IPS DF 4.7 (cell line): ENCODE results near the gene BFSP2.
"Not testable (repeated sequence)": the region's sequence is repeated elsewhere in the genome, so short reads cannot be mapped to it uniquely, and the experiment has no call there.

Experiments
- DNase-seq: peaks from one replicate; pipeline ENCODE4 v3.0.0-alpha.2; 2013; ENCODE audit warnings: low spot score; ENCODE audit errors: extremely low read depth

BFSP2 gene

GRCh38 chr3:133478624-133479023 lies 78.8 kb downstream of the BFSP2 start:
- no peak for DNase-seq

GRCh38 chr3:133479401-133479800 lies 79.5 kb downstream of the BFSP2 start:
- DNase-seq = no peak

GRCh38 chr3:133479895-133480669 lies 80.2 kb downstream of the BFSP2 start:
- DNase-seq = no peak

GRCh38 chr3:133482474-133482873 lies 82.6 kb downstream of the BFSP2 start:
- not testable (repeated sequence) for DNase-seq

DNA sequence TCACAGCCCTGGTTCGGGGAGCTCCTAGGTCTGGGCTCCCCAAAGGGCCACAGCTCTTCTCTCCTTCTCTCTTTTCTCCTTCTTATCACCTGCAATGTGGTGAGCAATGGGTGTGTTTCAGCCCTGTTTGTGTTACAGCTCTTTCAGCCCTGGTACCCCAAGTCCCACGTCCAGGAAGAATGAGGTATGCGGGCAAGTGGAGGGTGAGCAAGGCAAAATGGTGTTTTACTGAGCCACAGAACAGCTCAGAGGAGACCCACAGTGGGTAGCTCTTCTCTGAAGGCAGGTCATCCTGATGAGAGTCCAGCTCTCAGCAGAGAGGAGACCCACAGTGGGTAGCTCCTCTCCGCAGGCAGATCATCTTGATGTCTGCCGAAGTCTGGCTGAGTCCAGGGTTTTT lies 86.8 kb downstream of the BFSP2 start:
- no peak for DNase-seq

- no peak for DNase-seq
Observed at GRCh38 chr3:133487204-133487603, 87.3 kb downstream of the BFSP2 start.

GRCh38 chr3:133487920-133488540 lies 88.2 kb downstream of the BFSP2 start:
- DNase-seq = no peak

DNA sequence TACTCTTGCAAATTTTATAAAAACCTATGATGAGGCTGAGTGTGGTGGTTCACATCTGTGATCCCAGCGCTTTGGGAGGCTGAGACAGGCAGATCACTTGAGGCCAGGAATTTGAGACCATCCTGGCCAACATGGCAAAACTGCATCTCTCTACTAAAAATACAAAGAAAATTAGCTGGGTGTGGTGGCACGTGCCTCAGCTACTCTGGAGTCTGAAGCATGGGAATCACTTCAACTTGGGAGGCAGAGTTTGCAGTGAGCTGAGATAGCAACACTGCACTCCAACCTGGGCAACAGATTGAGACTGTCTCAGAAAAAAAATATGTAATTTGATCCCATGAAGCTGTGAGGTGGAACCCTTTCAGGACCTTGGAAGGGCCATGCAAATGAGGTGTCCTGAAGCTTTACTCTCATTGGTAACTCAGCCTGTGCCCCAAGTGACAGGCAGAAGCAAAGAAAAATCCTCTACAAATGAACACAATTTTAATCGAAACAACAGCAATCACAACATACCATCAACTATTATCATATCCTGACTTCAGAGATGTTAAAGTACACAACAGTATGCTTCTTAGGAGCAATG lies 89.0 kb downstream of the BFSP2 start:
- DNase-seq = no peak

DNA sequence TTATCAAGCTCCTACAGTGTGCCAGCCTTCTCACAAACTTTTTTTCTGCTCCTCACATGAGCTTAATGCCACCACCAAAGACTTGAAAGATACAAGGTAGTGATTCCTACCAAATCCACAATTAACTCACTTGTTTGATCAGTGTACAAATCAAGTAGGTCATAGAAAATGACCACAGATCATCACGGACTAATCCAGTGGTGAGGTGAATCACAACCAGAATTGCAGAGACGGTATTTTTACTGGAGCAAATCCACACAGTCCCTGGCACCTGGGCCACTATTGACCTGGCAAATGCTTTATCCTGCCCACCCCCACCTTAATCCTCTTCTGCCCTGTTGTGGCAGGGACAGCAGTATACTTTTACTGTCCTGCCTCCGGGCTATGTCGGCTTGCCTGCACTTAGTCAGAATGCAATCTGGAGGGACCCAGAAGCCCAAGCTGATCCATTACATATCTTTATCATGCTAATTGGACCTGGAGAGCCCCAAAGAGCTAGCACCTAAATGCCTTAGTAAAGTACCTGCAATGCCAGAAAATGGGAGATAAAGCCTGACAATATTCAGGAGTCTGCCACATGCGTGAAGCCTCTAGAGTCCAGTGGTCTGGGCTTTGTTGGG lies 89.7 kb downstream of the BFSP2 start:
- no peak for DNase-seq

DNA sequence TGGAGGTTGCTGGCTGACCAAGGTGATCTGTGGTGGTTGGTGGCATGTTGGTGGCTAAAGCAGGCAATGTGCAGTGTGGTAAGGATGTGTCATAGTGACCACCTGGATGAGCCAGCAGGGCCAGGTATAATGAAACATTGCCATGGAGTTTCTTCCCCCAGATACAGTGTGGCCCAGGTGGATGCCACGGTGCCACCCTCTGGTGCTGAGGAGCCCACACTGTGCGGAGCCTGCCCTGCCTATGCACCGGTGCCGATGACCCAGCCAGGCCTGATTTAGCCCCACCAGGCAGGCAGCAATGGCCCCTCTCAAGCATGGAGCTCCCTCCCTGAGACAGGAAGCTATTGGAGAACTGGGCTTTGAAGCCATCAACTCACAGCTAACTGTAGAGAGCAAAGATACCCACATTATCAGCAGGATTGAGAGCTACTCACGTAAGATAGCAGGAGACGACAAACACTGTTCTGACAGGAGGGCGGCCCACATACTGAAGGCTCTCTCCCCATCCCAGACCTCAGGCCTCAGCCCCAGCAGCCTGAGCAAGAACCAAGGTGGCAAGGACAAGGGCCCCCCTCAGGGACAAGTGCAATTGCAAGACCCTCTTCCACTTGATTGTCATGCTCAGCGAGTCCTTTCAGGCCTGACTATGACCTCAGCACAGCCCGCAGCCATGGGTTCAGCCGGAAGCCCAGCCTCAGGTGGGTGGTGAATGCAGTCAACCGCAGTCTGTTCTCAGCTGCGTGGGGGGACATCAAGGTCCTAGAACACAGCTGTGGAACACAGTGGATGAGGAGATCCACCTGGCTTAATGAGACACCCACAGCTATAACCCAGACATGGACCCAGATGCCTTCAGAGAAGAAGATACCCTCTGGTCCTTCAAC lies 90.9 kb downstream of the BFSP2 start:
- DNase-seq = no peak

DNA sequence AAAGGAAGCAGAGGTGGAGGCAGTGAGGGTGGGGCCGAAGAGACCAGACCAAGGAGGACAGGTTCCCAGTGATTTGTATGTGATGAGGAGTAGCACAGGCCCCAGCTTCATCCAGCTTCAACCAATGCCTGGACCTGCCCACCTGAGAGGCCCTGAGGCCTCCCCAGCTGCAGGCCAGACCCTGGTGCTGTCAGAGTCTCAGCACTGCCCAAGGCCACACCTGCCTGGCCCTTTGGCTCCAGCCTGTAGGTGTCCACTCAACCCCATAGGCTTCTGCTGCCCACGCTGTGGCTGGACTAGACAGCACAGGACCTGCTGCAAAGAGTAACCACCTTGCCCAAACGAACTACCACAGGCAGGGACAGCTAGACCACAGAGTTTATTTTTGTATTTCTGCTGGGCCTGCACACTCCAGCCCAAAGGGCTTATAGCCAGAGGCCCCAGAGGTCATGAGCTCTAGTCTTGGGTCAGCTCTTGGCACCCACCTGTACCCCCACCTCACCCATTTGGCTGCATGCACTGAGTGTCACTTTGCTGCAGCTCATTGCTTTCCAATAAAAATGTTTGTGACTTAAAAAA lies 91.7 kb downstream of the BFSP2 start:
- no peak for DNase-seq

- DNase-seq = no peak
Observed at GRCh38 chr3:133492159-133492741, 92.4 kb downstream of the BFSP2 start.

DNA sequence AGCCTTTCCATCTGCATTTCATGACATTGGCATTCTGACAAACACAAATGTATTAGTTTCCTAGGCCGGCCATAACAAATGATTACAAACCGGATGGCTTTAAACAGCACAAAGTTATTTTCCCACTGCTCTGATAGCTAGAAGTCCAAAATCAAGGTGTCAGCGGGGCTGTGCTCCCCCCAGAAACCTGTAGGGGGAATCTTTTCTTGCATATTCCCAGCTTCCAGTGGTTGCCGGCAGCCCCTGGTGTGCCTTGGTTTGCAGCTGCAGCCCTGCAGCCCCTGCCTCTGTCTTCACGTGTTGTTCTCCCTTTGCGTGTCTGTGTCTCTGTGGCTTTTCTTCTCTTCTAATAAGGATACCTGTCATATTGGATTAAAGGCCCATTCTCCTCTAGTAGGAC lies 94.6 kb downstream of the BFSP2 start:
- no peak for DNase-seq

DNA sequence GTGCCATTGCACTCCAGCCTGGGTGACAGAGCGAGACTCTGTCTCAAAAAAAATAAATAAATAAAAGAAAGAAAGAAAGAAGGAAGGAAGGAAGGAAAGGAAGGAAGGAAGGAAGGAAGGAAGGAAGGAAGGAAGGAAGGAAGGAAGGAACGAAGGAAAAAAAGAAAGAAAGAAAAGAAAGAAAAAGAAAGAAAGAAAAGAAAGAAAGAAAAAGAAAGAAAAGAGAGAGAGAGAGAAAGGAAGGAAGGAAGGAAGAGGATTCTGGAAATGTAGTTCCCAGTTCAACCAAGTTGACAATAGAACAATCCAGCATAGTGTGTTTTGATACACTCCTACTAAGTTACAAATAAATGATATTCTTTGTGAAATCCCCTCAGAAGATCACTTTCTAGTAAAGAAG lies 102.7 kb downstream of the BFSP2 start:
- not testable (repeated sequence) for DNase-seq

DNA sequence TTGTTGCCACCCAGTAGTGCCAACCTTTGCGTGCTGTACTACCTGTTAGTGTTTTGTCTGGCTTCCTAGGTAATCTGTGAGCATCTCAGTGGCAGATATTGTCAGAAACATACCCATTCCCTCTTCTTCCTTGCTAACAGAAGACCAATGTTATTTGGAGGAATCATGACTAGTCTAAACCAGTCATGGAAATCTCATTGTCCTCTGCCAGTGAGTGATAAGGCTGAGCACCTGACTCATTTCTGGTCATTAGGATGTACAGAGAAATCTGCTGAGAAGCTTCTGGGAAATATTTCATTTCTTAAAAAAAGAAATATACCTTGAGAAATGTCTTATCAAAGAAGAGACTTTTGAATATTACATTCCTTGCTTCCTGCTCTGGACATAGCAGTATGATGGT lies 103.6 kb downstream of the BFSP2 start:
- no peak for DNase-seq

- no peak for DNase-seq
Observed at GRCh38 chr3:133504736-133505135, 104.9 kb downstream of the BFSP2 start.

DNA sequence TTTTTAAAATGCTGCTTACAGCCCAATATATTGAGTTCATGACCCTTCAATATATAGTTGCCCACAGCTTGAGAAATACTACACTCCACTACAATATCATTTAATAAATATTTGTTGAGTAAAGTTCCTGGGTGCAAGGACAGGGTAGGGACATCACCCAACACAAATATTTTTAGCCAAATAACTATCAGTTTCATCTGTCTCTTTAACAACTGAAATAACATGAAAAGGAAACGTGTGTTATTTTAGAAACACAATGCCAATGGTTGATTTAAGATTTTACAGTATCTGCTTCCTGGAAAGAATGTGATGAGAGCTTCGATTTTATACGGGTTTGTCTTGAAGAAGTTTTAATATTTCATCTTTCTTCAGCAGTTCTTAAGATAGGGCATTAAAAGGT lies 106.0 kb downstream of the BFSP2 start:
- no peak for DNase-seq

GRCh38 chr3:133506215-133506901 lies 106.5 kb downstream of the BFSP2 start:
- DNase-seq = no peak

- DNase-seq = no peak
Observed at GRCh38 chr3:133509488-133509887, 109.6 kb downstream of the BFSP2 start.
